ENCODE results near the gene ITPKB.

Gene ITPKB

DNA sequence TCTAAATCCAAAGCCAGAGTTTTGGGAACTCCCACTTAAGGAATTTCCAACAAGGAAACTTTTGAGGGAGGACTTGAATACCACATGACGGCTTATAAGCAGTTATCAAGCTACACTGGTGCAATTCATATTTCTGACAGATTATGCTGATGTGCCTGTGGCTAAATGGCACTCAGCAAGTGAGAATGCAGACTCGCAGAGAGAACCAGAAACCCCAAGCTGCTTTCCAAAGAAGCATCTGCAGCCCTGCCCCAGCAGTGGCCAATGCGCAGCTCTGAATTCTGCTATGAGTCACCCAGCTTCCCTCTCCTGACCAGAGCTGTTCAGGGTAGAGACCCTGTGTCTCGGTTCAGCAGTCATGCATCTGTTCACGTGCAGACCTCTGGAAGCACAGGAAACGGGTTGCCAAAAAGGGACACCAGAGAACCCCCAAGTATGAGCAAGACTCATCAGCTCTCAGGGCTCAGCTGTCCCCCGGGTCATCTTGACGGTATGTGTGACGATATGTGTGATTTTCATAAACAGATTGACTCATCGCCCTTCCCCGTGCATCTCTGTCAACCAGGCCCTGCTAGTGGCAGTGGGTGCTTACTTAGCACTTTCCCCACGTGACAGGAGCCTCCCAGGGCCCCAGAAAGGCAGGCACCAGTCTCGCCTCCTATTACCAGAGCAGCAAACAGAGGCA, 76.3 kb downstream of the ITPKB start:
- peak; percentile 76 for DNase-seq

DNA sequence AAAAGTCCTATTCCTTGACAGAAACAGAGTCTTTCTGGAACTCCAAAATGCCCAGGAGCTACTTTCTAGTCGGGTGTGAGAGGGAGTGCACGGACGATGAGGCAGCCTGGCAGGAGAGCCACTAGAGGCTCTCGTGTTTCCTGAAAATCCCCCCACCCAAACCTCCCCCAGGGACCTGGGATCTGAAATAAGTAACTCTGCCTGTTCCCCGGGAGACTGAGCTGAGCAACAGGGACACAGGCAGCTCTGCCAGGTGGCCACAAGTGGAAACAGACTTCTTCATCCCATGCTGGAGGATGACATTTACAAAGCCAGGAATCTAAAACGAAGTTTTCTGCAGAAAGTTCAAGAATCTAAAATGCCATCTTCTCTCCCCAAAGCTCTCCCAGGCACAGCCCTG, 77.1 kb downstream of the ITPKB start:
- DNase-seq = no peak

DNA sequence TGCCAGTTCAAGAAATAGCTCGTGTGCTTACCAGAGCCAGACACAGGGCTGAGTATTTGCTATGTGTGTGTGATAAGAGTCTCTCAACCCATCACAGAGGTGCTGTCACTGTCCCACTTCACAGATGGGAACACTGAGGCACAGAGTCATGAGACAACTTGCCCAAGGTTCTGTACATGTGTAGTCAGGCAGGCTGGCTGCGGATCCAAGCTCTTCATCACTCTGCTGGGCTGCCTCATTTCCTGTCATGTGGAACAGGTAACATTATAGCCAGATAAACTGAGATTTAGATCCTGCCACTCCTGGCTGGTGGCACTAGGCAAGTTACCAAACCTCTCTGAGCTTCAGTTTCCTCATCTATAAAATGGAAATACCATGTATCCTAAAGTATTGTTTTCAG, 77.8 kb downstream of the ITPKB start:
- DNase-seq = no peak

DNA sequence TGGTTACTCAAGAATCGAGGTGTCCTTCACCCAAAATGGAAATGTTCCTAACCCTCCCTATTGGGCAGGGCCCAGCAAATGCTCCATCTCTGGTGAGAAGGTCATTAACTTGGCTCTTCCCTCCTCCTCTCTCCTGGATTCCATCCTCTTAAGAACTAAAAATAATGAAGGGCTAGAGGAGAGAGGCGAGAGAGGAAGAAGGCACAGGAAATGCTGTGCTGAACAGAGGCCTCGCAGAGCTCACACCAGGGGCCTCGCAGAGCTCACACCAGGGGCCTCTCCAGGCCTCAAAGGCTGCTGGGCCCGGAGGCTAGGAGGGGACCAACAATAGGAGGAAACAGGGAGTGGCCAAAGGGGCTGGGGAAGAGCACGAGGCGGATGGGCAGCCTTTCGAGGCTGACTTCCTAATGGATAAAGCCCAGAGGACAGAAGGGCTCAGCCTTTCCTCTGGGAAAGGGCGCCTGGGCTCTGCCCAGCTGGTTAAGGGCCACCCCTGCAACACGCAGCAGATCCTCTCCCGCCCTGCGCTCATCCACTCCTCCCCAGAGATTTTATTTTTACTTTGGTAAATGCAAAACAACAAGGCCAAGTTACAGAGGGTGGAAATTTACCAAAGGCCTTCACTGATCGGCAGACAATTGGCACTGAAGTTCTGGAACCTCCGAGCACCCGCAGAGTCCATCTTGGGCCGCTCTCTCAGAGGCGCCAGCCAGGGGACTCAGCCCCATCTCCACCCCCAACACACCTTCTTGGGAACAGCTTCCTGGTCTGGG, 78.5 kb downstream of the ITPKB start:
- no peak for DNase-seq

DNA sequence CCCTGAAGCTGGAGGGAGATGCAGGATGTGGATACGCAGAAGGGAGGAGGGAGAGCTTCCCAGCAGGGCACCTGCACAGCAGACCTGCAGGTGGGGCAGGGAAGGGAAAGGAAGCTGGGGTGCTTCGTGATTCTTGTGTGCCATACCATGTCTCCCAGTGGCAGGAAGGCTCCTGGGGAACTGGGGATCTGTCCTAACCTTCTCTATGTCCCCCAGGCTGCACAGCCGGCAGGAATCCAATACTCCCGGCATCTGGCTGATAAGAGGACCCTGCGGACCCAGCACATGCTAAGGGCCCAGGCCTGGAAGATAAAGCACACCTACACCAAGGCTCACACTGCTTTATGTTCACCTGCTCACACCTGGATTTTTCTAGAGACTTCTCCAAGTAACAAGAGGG, 79.4 kb downstream of the ITPKB start:
- DNase-seq = no peak

DNA sequence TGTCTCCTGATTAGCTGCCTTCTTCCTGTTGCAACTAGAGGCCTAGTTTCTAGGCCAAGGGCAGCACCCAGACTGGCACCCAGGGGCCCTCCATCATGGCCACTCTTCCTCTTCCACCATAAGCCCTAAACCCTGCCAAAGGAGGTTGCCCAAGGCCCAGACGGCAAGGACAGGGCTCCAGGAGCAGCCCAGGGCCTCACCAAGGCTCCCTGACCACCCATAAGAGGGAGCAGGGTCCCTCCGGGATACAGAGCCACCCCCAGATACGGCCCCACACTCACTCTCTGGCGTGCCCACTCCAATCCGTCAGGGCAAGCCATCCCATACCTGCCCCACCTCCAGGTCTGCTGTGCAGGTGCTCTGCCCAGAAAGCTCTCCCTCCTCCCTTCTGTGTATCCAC, 79.9 kb downstream of the ITPKB start:
- no peak for DNase-seq

DNA sequence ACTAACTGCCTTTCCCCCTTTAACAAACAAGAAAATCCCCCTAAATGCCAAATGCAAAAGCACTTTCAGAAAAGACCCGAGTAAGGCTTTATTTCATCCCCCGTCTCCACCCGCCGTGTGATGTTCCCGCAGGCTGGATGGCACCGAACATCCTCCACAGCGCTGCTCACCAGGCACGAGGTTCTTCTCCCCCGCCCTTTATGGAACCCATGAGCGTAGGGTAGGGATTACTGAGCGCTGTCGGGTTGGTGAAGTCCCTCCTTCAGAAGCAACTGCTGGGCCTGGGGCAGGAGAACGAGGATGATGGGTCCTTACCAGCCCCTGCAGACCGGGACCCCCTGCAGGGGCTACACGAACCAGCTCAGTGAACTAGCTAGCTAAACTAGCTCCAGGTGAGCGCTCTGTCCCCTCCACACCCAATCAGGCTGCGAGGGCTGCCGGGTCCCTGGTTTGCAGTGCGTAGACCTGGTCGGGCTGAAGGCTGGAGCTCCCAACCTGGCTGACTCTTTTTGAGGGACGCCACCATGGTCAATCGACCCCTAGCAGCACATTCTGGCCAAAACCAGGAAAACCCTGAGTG, 80.4 kb downstream of the ITPKB start:
- DNase-seq = no peak

DNA sequence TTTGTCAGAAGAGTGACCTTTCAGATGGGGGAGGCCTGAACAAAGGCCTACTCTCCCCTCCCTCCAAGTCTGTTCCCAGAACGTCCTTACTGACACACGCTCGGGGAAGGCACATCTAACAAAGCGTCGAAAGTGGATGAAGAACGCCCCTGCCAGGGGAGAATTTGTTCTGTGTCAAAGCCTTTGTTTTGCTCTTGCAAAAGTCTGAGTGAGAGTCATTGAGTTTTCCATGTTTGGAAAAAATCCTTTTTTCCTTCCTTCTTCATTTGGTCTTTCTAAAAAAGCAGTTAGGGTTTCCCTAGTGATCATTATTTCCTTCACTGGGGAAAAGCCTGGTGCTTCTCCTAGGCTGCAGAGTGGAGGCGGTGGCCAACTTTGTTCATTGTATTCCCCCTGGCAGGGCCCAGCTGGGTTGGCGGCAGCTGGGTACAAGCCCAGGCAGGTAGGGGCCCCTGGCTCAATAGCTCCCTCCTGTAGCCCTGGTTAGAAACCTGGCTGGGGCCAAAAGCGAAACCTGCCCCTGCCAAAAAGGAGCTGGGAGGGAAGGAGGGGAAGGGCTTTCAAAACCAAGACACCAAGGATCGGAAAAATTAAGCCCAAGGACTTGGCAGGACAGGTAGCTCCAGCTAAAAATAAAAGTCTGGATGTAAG, 81.1 kb downstream of the ITPKB start:
- DNase-seq = no peak

DNA sequence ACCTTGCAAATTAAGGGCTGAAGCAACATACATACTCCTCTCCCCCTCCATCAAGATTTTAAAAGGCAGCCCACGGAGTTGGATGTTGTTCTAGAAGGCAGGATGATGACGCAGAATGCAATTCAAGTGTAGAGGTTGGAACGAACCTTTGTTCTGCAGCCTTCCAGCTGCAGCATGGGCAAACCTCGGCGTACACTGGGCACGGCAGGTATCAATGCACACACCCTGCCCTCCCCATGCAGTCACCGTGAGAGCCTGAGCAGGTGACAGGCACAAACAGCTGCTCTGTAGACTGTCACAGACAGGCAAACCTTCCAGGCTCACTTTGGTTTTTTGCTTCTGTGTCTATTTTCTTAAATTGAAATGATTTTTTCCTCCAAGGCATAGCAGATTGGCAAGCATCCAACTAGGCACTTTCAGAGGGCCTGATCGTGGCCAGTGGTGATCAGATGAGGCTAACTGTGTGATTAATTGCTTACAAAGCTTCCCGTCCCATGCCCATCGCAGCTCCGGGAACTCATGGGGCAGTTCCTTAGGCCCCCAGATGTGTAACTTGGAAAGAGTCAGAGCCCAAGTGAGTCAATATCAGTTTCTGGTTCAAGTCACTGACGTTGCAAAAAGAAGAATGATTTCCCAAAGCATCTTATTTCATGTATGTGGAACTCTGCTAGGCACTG, 82.3 kb downstream of the ITPKB start:
- no peak for DNase-seq

DNA sequence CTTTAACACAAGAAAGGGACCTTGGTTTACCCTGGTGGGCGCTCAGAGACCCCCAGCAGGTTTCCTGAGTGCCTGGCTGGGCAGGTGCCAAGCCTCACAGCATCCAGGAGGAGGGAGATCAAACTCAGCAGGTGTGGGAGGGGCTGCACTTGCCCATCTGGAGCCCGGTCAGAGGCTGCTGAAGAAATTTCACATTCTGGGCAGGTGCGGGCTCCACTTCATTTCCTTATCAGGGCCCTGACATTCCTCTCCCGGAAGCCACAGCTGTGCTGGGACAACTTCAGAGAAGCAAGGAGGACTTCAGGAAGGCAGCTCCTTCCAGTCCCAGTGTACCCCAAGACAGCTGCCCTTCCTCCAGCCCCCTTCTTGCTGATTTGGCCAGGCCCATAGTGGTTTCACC, 82.9 kb downstream of the ITPKB start:
- no peak for DNase-seq

DNA sequence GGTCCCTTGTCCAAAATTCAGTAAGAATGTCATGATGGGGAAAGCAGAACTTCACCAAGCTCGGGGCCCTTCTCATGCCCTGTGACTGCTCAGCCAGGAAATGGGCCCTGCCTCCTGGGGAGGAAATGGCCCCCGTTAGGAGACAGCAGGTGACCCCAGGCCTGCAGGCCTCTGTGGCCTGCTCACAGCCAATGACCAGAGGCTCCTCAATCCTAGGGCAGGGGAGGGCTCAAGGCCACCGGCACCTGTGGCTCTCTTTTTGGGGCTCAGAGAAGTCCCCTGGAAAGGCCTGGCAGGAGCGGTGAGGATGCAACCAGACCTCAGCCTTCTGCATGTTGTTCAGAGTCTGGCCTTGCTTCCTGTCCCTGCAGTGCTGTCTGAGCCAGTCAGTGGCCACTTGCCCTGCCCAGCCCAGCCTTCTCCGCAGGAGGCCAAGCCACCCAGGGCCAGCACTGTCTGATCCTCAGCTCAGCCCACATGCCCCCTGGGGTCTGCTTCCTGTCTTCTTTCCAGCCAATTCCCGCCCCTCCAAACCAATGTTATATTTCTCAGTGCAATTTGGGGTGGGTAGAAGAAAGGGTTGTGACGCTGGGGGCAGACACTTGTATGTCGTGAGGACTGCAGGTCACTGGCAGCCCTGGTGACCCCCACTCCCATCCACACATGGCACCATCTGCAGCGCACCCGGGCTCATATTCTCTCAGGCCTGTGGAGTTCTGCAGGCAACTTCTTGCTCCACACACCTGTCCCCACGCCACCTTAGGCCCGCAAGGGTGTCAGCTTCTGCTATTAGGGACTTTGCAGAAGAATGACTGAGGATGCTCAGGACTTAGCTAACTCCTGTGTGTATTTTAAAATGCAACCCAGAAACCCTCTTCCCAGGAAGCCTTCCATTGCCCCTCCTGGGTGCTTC, 83.6 kb downstream of the ITPKB start:
- DNase-seq = no peak

DNA sequence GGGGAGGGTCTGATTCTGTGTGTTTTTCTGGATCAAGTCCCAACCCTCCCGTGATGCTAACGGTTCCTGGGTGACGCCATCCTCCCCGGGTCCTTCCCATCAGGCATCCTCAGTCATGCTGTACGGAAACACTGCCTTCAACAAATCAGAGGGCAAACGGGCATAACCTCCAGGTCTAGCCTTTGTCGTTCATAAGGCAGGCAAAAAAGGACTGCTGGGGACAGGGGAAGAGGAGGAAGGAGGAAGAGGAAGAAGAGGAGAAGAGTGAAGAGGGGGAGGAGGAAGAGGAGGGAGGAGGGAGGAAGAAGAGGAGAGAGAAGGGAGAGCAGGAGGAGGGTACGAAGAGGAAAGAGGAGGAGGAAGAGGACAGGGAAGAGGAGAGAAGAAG, 84.4 kb downstream of the ITPKB start:
- DNase-seq = no peak

DNA sequence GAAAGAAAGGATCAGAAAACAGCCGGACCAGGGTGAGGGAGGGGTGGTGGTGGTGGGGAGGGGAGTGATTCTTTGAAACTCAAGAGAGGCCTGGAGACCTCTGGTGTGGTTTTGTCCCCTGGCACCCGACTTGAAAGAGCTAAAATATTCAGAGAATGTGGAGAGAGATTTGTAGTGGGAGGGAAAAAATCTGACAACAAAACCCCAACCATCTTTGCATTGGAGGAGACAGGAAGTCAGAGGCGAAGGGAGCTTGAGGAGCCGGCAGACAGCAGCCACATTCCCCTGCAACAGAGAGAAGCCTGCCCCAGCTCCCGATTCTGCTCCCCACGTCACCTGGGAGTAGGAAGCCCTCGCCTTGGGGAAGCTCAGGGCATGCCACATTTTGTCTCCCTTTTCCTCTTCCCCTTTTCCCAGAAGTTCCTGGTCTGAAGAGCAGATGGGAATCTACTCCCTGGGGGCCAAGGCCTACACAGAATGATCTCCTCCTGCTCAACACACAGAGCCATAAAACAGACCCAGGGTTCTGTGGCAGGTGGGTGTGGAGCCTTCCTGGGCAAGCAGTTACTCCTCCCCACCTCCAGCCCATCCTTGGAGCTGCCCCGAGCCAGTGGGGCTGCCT, 84.9 kb downstream of the ITPKB start:
- DNase-seq = no peak

DNA sequence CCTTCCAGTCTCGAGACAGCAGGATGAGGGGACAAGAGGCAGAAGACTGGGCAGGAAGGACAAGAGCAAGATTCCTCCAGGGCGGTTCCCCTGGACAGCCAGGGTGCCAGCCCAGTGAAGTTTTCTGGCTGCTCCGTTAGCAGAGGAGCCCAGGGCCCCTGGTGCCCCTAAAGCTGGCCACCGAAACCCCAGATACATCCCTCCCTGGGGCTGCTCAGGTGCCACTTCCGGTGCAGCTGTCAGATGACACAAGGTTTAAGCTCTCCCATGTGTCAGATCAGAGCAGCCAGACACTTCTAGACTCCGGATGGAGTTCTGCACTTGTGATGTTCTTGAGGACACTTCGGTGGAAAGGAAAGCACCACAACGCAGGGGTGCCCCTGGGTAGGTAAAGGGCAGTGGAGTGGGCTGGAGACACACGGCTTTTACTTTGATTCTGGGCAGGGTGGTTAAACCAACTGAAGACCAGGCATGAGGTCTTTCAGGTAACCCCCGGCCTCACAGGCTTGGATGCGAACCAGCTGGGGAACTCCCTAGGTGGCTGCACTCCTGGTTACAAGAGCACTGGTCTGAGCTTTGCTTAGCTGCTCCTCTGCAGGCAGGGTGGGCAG, 85.7 kb downstream of the ITPKB start:
- DNase-seq = no peak

DNA sequence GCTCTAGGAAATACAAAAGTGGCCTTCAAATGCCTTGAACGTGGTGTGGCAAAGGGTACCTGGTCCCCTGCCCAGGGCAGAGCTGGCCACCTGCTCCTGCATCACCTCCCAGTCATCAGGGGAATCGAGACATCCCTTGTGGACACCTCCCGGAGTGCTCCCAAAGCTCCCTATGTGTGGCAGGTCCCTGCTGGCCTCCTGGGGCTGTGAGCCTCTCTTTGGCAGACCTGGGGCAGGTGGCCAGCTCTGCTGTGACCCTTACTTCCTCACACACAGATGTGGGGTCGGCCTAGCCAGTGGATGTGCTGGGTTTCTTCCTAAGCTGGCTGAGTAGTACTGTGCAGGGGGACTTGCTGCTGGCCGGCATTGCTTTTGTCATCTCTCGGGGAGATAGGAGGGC, 86.5 kb downstream of the ITPKB start:
- no peak for DNase-seq

DNA sequence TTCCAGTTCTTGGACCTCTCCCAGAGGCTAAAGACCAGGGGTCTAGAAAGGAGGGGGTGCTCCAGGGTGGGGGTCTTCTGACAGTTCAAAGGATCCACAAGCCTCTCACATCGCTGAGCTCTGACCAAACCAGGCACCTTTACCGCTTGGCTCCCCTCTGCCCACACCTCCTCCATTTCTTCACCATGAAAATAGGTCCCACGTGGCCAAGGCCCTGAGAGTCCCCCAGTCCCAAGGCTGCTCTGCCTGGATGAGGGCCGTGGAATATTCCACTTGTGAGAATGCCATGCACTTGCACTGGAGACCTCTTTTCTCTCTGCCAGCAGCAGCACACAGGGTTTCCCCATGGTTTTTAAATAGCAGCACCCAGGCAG, 87.4 kb downstream of the ITPKB start:
- DNase-seq = no peak

DNA sequence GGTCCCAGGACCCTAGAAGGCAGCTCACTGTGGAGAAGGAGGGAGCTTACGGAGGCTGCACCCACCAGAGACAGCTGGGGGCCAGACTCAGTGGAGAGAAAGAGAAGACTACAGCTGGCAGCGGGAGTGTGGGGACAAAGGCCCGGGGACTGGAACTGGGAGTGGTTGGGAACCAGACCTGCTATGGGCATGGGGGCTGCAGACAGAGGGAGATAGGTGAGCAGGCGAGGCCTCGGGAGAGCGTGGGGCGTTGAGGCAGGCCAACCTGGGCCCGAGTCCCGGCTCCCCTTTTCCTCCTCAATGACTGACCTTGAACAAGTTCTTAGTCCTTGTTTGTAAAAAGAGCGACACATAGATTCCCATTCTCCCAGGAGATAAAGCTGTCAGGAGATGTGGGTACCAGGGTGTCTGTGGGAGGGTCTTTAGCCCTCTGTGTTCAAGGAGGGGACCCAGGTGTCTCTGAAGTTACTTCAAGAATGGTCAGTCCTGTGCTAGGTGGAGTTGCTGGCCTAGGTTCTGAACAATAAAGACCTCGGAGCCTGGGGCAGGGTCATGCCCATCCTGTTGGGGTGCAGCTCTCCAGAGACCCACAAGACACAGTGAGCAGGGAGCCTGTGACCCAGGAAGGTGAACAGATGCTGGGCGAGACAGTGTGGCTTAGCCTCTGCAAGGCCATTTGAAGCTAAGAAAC, 87.9 kb downstream of the ITPKB start:
- DNase-seq = no peak

DNA sequence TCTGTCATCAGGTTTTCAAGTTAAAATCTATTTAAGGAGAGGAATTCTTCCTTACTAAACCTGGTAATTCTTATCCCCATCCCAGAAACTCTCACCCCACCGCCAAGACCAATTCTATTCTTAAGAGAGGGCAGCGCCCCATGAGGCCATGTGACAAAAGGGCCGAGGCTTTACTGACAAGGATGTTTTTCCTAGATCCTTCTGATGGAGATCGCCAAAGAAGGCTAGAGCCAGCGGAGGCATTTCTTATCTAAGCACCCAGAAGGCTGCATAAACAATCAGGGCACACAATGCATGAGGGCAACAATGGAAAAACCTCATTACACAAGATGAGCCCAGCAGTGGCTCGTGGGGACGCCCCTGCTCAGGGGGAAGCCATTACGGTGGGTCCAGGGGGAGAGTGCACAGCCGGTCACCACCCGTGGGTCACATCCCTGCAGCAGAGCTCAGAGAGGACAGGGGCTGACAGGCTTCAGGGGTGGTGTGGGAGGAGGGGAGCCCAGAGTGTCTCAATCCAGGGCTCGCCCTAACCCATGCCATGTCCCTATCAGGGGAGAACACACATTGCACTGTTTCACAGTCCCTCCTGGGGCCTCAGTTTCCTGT, 88.7 kb downstream of the ITPKB start:
- no peak for DNase-seq

DNA sequence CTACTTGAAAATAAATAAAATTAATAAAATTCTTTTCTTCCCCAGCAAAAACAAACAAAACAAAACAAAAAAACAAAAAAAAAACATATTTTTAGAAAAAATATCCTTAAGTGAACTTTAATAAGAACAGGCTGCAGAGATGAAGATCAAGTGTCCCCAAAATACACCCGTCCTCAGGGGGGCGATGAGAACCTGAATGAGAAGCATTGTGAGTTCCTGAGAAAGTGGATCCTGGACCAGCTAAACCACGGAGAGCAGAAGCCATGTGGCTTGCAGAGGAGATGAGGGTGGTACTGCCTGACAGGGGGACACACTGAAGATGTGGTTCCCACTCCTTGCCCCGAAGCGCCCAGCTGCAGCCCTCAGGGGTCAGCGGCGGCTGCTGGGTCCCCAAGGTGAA, 89.3 kb downstream of the ITPKB start:
- DNase-seq = no peak

DNA sequence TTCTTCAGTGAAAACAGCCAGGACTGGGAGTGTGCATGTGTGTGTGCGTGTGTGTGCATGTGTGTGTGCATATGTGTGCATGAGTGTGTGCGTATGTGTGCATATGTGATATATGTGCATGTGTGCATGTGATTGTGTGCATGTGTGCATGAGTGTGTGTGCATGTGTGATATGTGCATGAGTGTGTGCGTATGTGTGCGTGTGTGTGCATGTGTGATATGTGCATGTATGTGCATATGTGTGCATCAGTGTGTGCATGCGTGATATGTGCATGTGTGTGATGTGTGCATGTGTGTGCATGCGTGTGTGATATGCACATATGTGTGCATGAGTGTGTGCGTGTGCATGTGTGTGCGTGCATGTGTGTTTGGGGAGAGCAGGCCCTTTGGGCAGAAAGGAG, 89.8 kb downstream of the ITPKB start:
- no peak for DNase-seq

All from activated CD4-positive, alpha-beta T cell treated with anti-CD3 and anti-CD28 coated beads for 1 hour (primary cell).